WERI-Rb-1 (cell line): ENCODE data around the gene RALGPS1.
A peak's percentile ranks its signal among the peaks of the same experiment; 100 is the strongest.

Source experiments
- DNase-seq: peaks from one replicate; pipeline ENCODE4 v3.0.0-alpha.2; 2020
- H3K27ac ChIP-seq: fragments of 250-450 bp; sonication (Bioruptor Pico); 2 replicates; pipeline ENCODE4 v1.5.1; 2020; ENCODE audit warnings: mild to moderate bottlenecking, moderate library complexity
- H3K27me3 ChIP-seq: fragments of 250-450 bp; sonication (Bioruptor Pico); 2 replicates; pipeline ENCODE4 v1.5.1; 2021; ENCODE audit warnings: mild to moderate bottlenecking, low read depth, moderate library complexity; ENCODE audit not compliant: insufficient read depth, severe bottlenecking
- H3K36me3 ChIP-seq: fragments of 250-450 bp; sonication (Bioruptor Pico); 2 replicates; pipeline ENCODE4 v1.5.1; 2020; ENCODE audit warnings: mild to moderate bottlenecking, moderate library complexity
- H3K4me3 ChIP-seq: 2 replicates; pipeline ENCODE4 v1.5.1; 2011; ENCODE audit warnings: low read depth, mild to moderate bottlenecking, control low read depth, low read length
- H3K9me3 ChIP-seq: fragments of 250-450 bp; sonication (Bioruptor Pico); 2 replicates; pipeline ENCODE4 v1.5.1; 2021; ENCODE audit warnings: mild to moderate bottlenecking, moderate library complexity; ENCODE audit not compliant: severe bottlenecking
- TF ChIP-seq, protein P1 (sequence below): IDR thresholded peaks from 2 replicates; pipeline ENCODE4 v1.5.1; 2011; ENCODE audit warnings: low read depth, mild to moderate bottlenecking, control low read depth, inconsistent platforms, low read length

Gene RALGPS1

GRCh38 chr9:127233989-127234388 lies 319.4 kb downstream of the RALGPS1 start:
- TF ChIP-seq, protein P1, sequence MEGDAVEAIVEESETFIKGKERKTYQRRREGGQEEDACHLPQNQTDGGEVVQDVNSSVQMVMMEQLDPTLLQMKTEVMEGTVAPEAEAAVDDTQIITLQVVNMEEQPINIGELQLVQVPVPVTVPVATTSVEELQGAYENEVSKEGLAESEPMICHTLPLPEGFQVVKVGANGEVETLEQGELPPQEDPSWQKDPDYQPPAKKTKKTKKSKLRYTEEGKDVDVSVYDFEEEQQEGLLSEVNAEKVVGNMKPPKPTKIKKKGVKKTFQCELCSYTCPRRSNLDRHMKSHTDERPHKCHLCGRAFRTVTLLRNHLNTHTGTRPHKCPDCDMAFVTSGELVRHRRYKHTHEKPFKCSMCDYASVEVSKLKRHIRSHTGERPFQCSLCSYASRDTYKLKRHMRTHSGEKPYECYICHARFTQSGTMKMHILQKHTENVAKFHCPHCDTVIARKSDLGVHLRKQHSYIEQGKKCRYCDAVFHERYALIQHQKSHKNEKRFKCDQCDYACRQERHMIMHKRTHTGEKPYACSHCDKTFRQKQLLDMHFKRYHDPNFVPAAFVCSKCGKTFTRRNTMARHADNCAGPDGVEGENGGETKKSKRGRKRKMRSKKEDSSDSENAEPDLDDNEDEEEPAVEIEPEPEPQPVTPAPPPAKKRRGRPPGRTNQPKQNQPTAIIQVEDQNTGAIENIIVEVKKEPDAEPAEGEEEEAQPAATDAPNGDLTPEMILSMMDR: no peak
- Histone ChIP-seq H3K27me3 (no peaks in the 10 kb centered on the region), H3K36me3 (peaks cover 62% of the 10 kb centered on the region), H3K27ac (peak overlapping the region; percentile 37), H3K9me3 (no peaks in the 10 kb centered on the region), H3K4me3 (no peak overlapping the region)
- DNase-seq: no peak

- H3K36me3 ChIP-seq: peaks cover 62% of the 10 kb centered on the region
- no peak overlapping the region for H3K4me3 ChIP-seq
- TF ChIP-seq, protein P1: no peak
- H3K9me3 ChIP-seq: no peaks in the 10 kb centered on the region
- no peak overlapping the region for H3K27ac ChIP-seq
- H3K27me3 ChIP-seq: no peaks in the 10 kb centered on the region
- no peak for DNase-seq
Measured at GRCh38 chr9:127237801-127238200, 323.2 kb downstream of the RALGPS1 start.

DNA sequence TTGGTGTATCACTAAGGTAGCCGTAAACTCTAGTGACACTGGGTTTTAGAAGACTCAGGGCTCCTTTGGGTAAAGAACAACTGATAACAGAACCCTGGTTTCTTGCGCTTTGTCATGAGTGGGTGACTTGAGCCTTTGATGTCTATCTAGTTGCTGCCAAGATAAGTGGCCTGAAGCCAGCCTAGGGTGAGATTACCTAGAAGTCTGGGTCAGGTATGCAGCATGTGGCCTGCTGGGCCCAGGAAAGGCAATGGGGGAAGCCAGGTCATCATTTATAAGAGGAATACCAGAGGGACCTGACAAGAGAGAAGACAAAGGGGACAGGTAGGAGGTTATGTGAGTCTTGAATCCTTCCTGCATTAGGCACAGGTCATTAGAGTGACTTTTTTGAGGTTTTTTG lies 326.8 kb downstream of the RALGPS1 start:
- Histone ChIP-seq H3K27me3 (no peaks in the 10 kb centered on the region), H3K4me3 (no peak overlapping the region), H3K36me3 (peaks cover 77% of the 10 kb centered on the region), H3K9me3 (no peaks in the 10 kb centered on the region), H3K27ac (no peak overlapping the region)
- TF ChIP-seq, protein P1: no peak
- DNase-seq: no peak

- no peak overlapping the region for H3K27ac ChIP-seq
- no peaks in the 10 kb centered on the region for H3K9me3 ChIP-seq
- no peak overlapping the region for H3K4me3 ChIP-seq
- TF ChIP-seq, protein P1: no peak
- H3K27me3 ChIP-seq: no peaks in the 10 kb centered on the region
- H3K36me3 ChIP-seq: peaks cover 80% of the 10 kb centered on the region
- peak; percentile 78 for DNase-seq
Measured at GRCh38 chr9:127244609-127245601, 330.3 kb downstream of the RALGPS1 start.

DNA sequence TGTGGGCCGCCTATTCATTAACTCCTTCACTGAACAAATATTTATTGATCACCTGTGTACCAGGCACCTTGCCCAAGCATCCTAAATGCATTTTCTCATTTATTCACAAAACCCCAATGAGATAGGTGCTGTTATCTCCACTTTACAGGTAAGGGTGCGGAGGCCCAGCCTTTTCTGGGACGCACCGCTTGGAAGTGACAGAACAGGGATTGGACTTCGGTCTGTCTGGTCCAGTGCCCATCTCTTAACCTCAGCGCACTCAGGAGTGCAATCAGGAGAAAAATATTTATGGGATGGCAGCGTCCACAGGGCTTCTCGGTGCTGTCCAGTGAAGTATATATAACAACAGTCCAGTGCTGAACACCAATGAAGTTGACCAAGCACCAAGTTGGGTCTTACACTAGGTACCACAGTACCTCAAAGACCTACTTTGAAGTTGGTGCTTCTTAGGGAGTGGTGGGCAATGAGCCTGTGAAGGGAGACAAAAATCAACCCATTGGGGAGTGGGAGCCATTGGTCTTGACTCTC lies 331.1 kb downstream of the RALGPS1 start:
- no peak overlapping the region for H3K4me3 ChIP-seq
- DNase-seq: no peak
- peaks cover 81% of the 10 kb centered on the region for H3K36me3 ChIP-seq
- H3K27ac ChIP-seq: no peak overlapping the region
- H3K27me3 ChIP-seq: no peaks in the 10 kb centered on the region
- TF ChIP-seq, protein P1: no peak
- no peaks in the 10 kb centered on the region for H3K9me3 ChIP-seq
